Measurements from ENCODE around the gene GARRE1.

DNA sequence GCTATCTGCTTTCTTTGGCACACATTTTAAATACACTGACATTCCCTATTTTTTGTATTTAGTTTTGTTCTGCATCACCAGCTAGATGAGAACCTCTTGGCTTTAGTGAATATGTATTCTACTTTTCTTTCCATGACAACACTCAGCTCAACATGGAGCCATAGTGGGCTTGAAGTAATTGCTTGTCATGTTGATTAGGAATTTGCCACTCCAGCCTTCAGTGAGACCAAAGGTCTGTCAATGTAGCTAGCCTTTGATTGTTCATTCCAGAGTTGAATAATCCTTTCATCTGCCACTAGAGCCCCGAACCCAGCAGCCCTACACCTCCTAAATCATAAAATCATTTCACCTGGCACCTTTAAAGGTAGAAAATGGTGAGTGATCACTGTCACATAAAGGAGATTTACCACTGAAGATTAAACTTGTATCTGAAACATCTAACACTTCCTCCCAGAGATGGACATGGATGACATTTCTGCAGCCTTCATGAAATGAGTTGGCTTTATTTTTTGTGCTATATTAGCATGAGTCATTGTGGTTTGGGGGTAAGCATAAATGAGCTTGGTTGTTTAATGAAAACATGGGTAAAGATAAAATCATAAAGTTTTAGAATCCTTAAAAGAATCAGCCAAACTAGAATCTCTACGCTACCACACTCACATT lies 29.2 kb upstream of the GARRE1 start:
- TF ChIP-seq, protein P1, sequence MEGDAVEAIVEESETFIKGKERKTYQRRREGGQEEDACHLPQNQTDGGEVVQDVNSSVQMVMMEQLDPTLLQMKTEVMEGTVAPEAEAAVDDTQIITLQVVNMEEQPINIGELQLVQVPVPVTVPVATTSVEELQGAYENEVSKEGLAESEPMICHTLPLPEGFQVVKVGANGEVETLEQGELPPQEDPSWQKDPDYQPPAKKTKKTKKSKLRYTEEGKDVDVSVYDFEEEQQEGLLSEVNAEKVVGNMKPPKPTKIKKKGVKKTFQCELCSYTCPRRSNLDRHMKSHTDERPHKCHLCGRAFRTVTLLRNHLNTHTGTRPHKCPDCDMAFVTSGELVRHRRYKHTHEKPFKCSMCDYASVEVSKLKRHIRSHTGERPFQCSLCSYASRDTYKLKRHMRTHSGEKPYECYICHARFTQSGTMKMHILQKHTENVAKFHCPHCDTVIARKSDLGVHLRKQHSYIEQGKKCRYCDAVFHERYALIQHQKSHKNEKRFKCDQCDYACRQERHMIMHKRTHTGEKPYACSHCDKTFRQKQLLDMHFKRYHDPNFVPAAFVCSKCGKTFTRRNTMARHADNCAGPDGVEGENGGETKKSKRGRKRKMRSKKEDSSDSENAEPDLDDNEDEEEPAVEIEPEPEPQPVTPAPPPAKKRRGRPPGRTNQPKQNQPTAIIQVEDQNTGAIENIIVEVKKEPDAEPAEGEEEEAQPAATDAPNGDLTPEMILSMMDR (IDR thresholded peaks at IDR 0.05; ENCODE audit: extremely low read depth in 1 of 2, insufficient read depth in 1 of 2, low read depth in 1 of 2, low read length in 2 of 2): no peak
- TF ChIP-seq POLR2A (IDR thresholded peaks at IDR 0.05; ENCODE audit: low read depth, low read length) (no peak), POLR2AphosphoS5 (IDR thresholded peaks at IDR 0.05; ENCODE audit: insufficient read depth, low read depth, low read length) (no peak), JUN (IDR thresholded peaks at IDR 0.05; ENCODE audit: borderline replicate concordance, insufficient read depth, insufficient read length, low read depth) (no peak), EZH2 (IDR thresholded peaks at IDR 0.05; ENCODE audit: borderline replicate concordance, low read depth, low read length, severe bottlenecking) (no peak), MYC (IDR thresholded peaks at IDR 0.05; ENCODE audit: low read depth, low read length) (no peak), FOS (IDR thresholded peaks at IDR 0.05; ENCODE audit: borderline replicate concordance, insufficient read depth, low read length) (peak; percentile 60)
- TF ChIP-seq, protein P2, sequence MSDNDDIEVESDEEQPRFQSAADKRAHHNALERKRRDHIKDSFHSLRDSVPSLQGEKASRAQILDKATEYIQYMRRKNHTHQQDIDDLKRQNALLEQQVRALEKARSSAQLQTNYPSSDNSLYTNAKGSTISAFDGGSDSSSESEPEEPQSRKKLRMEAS (IDR thresholded peaks at IDR 0.05; ENCODE audit: insufficient read depth, insufficient read length): no peak
